ENCODE results near the gene PCDHGA7. TPM values are rescaled to one million over a fixed set of nuclear protein-coding genes. Genes with fewer than 3 reads are reported as not detected.
"Not testable (repeated sequence)": the region's sequence is repeated elsewhere in the genome, so short reads cannot be mapped to it uniquely, and the experiment has no call there.

The PCDHGA7 gene
- total and polyA plus RNA-seq, 12 donors: 0.37 to 5.0 (median 1.6) TPM

DNA sequence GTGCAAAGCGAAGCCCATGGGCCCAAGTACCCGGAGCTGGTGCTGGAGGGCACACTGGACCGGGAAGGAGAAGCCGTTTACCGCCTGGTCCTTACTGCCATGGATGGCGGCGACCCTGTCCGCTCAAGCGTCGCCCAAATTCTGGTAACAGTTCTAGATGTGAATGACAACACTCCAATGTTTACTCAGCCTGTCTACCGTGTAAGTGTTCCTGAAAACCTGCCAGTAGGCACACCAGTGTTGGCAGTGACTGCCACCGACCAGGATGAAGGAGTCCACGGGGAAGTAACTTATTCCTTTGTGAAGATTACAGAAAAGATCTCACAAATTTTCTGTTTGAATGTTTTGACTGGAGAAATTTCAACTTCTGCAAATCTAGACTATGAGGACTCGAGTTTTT lies 7.9 kb upstream of the PCDHGA7 start:
- 50 to 67% (median 59%) methylated on average over 14 of the region's 14 CpGs for WGBS, 4 donors

DNA sequence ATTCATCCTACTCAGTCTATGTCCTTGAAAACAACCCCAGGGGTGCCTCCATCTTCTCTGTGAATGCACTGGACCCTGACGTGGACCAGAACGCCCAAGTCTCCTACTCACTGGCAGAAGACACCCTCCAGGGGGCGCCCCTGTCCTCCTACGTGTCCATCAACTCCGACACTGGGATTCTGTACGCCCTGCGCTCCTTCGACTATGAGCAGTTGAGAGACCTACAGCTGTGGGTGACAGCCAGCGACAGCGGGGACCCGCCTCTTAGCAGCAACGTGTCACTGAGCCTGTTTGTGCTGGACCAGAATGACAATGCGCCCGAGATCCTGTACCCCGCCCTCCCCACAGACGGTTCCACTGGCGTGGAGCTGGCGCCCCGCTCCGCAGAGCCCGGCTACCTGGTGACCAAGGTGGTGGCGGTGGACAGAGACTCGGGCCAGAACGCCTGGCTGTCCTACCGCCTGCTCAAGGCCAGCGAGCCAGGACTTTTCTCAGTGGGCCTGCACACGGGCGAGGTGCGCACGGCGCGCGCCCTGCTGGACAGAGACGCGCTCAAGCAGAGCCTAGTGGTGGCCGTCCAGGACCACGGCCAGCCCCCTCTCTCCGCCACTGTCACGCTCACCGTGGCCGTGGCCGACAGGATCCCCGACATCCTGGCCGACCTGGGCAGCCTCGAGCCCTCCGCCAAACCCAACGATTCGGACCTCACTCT lies 6.9 kb upstream of the PCDHGA7 start:
- 42 to 50% (median 47%) methylated on average over 2 to 39 of the region's 48 CpGs for WGBS, 4 donors
- DNase-seq; H3K36me3 ChIP-seq (replicated peaks in 1 of 2); intact Hi-C loops (cut with DNase I); H3K27me3 ChIP-seq; H3K27ac ChIP-seq; H3K4me3 ChIP-seq; H3K4me1 ChIP-seq (replicated peaks in 1 of 2): not testable (repeated sequence)
- peaks cover 4 to 41% (median 8%) of the 10 kb centered on the region in 3 donors for H3K9me3 ChIP-seq (replicated peaks in 1 of 3)

More for the DNA sequence above, 7.9 kb upstream of the PCDHGA7 start:
- Histone ChIP-seq H3K9me3 (replicated peaks in 1 of 3) (peaks cover 4 to 41% (median 8%) of the 10 kb centered on the region in 3 donors), H3K27ac (no peak overlapping the region), H3K36me3 (replicated peaks in 1 of 2) (no peaks in the 10 kb centered on the region), H3K4me3 (peak overlapping the region in 1 of 4 donors; percentile 7), H3K4me1 (replicated peaks in 1 of 2) (no peaks in the 10 kb centered on the region), H3K27me3 (no peaks in the 10 kb centered on the region)
- TF ChIP-seq, protein P1, sequence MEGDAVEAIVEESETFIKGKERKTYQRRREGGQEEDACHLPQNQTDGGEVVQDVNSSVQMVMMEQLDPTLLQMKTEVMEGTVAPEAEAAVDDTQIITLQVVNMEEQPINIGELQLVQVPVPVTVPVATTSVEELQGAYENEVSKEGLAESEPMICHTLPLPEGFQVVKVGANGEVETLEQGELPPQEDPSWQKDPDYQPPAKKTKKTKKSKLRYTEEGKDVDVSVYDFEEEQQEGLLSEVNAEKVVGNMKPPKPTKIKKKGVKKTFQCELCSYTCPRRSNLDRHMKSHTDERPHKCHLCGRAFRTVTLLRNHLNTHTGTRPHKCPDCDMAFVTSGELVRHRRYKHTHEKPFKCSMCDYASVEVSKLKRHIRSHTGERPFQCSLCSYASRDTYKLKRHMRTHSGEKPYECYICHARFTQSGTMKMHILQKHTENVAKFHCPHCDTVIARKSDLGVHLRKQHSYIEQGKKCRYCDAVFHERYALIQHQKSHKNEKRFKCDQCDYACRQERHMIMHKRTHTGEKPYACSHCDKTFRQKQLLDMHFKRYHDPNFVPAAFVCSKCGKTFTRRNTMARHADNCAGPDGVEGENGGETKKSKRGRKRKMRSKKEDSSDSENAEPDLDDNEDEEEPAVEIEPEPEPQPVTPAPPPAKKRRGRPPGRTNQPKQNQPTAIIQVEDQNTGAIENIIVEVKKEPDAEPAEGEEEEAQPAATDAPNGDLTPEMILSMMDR (IDR thresholded peaks at IDR 0.05): no peak
- TF ChIP-seq POLR2A (IDR thresholded peaks at IDR 0.05): no peak
- intact Hi-C loops (cut with DNase I): no loop called here
- DNase-seq: no peak

DNA sequence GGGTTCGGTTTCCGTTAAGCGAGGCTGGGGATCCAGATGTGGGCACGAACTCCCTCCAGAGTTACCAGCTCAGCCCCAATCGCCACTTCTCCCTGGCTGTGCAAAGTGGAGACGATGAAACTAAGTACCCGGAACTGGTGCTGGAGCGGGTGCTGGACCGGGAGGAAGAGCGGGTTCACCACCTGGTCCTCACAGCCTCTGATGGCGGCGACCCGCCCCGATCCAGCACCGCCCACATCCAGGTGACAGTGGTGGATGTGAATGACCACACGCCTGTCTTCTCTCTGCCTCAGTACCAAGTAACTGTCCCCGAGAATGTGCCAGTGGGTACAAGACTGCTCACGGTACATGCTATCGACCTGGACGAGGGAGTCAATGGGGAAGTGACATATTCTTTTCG lies 803 bp downstream of the PCDHGA7 start:
- intact Hi-C loops (cut with DNase I): no loop called here
- Histone ChIP-seq H3K36me3 (replicated peaks in 1 of 2) (no peaks in the 10 kb centered on the region), H3K4me1 (replicated peaks in 1 of 2) (no peaks in the 10 kb centered on the region), H3K27me3 (no peaks in the 10 kb centered on the region), H3K9me3 (replicated peaks in 1 of 3) (peaks cover 4 to 19% (median 12%) of the 10 kb centered on the region in 3 donors), H3K4me3 (no peak overlapping the region), H3K27ac (no peak overlapping the region)
- 28 to 46% (median 35%) methylated on average over 17 to 21 of the region's 21 CpGs for WGBS, 4 donors
- TF ChIP-seq, protein P1 (IDR thresholded peaks at IDR 0.05): no peak
- TF ChIP-seq POLR2A (IDR thresholded peaks at IDR 0.05): no peak
- no peak for DNase-seq

DNA sequence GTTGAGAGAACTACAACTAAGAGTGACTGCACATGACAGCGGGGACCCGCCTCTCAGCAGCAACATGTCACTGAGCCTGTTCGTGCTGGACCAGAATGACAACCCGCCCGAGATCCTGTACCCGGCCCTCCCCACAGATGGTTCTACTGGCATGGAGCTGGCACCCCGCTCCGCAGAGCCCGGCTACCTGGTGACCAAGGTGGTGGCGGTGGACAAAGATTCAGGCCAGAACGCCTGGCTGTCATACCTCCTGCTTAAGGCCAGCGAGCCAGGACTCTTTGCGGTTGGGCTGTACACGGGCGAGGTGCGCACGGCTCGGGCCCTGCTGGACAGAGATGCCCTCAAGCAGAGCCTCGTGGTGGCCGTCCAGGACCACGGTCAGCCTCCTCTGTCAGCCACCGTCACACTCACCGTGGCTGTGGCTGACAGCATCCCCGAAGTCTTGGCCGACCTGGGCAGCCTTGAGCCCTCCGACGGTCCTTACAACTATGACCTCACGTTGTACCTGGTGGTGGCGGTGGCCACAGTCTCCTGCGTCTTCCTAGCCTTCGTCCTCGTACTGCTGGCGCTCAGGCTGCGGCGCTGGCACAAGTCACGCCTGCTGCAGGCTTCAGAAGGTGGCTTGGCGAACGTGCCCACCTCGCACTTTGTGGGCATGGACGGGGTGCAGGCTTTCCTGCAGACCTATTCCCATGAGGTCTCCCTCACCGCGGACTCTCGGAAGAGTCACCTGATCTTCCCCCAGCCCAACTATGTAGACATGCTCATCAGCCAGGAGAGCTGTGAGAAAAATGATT lies 2.1 kb downstream of the PCDHGA7 start:
- H3K27me3 ChIP-seq: no peaks in the 10 kb centered on the region
- peak in 1 of 7 donors; percentile 31 for DNase-seq
- intact Hi-C loops (cut with DNase I): no loop called here
- H3K4me1 ChIP-seq (replicated peaks in 1 of 2): no peaks in the 10 kb centered on the region
- H3K9me3 ChIP-seq (replicated peaks in 1 of 3): peaks cover 0 to 24% (median 11%) of the 10 kb centered on the region in 3 donors
- no peaks in the 10 kb centered on the region for H3K36me3 ChIP-seq (replicated peaks in 1 of 2)
- TF ChIP-seq, protein P1 (IDR thresholded peaks at IDR 0.05): no peak
- H3K4me3 ChIP-seq: no peak overlapping the region
- WGBS, 4 donors: 38 to 66% (median 42%) methylated on average over 9 to 43 of the region's 43 CpGs
- H3K27ac ChIP-seq: no peak overlapping the region
